Central memory CD8-positive, alpha-beta T cell (primary cell): ENCODE measurements around the gene GNL2.

ENCODE experiments used
- ATAC-seq: fragments of 150-1000 bp; cut with Tn5 transposase; replicated peaks from 2 replicates; pipeline ENCODE4 v1.10.0; 2022; ENCODE audit warnings: mild to moderate bottlenecking, moderate FRiP score, moderate number of reproducible peaks; ENCODE audit not compliant: poor library complexity, severe bottlenecking; ENCODE audit errors: extremely low read depth
- DNase-seq, 2 donors: peaks; one replicate each; pipeline ENCODE4 v3.0.0; 2021; ENCODE audit warnings: low spot score in 2 of 2
- H3K27ac Mint-ChIP-seq: one replicate; pipeline ENCODE4 v1.8.0; 2022; ENCODE audit warnings: low read depth, mild to moderate bottlenecking, moderate library complexity, mixed read lengths
- H3K27me3 Mint-ChIP-seq: one replicate; pipeline ENCODE4 v1.8.0; 2022; ENCODE audit warnings: mixed read lengths
- H3K36me3 Mint-ChIP-seq: one replicate; pipeline ENCODE4 v1.8.0; 2022; ENCODE audit warnings: mild to moderate bottlenecking, moderate library complexity, mixed read lengths; ENCODE audit not compliant: insufficient read depth
- H3K4me1 Mint-ChIP-seq: one replicate; pipeline ENCODE4 v1.8.0; 2022; ENCODE audit warnings: mixed read lengths
- H3K4me3 Mint-ChIP-seq: one replicate; pipeline ENCODE4 v1.8.0; 2022; ENCODE audit warnings: mild to moderate bottlenecking, moderate library complexity, mixed read lengths
- H3K9me3 Mint-ChIP-seq: one replicate; pipeline ENCODE4 v1.8.0; 2022; ENCODE audit warnings: mixed read lengths

Gene GNL2

DNA sequence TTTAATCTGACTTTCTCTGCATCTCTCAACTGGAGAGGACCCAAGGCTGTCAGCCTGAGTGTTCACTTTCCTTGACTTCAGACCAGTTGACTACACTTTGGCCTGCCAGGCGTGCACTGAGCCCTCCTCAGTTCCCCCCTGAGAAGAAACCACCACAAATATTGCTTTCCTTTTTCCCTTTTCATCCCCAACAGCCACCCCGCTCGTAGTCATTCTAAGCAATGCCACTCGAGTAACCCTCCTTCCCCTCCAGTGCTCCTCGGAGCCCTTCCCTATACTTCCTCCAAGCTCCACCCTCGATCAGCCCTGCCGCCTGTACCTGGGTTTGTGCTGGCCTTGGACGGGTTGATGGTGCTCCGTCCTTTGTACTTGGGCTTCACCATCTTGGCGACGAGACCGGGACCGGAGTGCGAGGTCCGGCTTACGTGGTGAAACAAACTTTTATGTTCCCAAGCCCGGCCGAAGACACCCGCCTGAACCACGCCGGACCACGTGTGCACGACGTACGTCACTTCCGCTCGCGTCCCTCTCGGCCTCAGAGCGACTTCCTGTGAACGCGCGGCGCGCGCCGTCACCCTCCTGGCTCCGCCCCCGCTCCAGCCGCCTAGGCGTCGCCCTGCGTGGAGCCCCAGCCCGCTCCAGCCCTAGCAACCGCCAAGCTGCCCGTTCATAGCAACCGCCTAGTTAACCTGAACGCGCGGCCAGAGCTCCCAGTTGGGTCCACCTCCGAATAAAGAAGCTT is at the start of gene GNL2:
Gene GNL2 (minus strand): TSS at position 498 of the 742 bp plus-strand sequence. CDS start 115 bp downstream, at position 383.
- peak; percentile 93 to 94 for DNase-seq
- peaks cover 25% of the 10 kb centered on the region for H3K36me3 Mint-ChIP-seq
- peak within 1 kb of the TSS; percentile 97 for H3K27ac Mint-ChIP-seq
- peak within 1 kb of the TSS; percentile 97 for H3K4me3 Mint-ChIP-seq
- peak; percentile 98 for ATAC-seq
- H3K9me3 Mint-ChIP-seq, result no peaks in the 10 kb centered on the region
- peaks cover 25% of the 10 kb centered on the region for H3K4me1 Mint-ChIP-seq
- H3K27me3 Mint-ChIP-seq, result no peaks in the 10 kb centered on the region

DNA sequence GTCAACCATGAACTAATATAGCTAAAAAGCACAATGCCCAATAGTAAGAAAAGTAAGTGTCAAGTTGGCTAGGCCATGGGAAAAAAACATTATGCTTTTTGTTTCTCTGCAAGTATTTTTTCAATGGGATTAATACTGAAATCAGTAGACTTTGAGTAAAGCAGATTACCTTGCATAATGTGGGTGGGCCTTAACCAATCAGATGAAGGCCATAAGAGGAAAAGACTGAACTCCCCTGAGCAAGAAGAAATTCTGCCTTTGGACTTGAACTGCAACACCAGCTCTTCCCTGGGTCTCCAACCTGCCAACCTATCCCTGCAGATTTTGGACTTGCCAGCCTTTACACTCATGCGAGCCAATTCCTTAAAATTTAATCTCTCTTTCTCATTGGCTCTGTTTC is 45.3 kb upstream of the GNL2 start:
- Mint-ChIP-seq H3K9me3 (no peaks in the 10 kb centered on the region), H3K27ac (no peak overlapping the region), H3K36me3 (no peaks in the 10 kb centered on the region), H3K27me3 (peaks cover 10% of the 10 kb centered on the region), H3K4me3 (no peak overlapping the region), H3K4me1 (no peaks in the 10 kb centered on the region)
- ATAC-seq, result no peak
- no peak for DNase-seq

GRCh38 chr1:37636435-37636834 is 40.7 kb upstream of the GNL2 start:
- H3K4me3 Mint-ChIP-seq, result no peak overlapping the region
- DNase-seq (no peak), ATAC-seq (no peak)
- H3K36me3 Mint-ChIP-seq, result peaks cover 1% of the 10 kb centered on the region
- no peaks in the 10 kb centered on the region for H3K9me3 Mint-ChIP-seq
- peaks cover 6% of the 10 kb centered on the region for H3K4me1 Mint-ChIP-seq
- no peak overlapping the region for H3K27ac Mint-ChIP-seq
- peaks cover 51% of the 10 kb centered on the region for H3K27me3 Mint-ChIP-seq

DNA sequence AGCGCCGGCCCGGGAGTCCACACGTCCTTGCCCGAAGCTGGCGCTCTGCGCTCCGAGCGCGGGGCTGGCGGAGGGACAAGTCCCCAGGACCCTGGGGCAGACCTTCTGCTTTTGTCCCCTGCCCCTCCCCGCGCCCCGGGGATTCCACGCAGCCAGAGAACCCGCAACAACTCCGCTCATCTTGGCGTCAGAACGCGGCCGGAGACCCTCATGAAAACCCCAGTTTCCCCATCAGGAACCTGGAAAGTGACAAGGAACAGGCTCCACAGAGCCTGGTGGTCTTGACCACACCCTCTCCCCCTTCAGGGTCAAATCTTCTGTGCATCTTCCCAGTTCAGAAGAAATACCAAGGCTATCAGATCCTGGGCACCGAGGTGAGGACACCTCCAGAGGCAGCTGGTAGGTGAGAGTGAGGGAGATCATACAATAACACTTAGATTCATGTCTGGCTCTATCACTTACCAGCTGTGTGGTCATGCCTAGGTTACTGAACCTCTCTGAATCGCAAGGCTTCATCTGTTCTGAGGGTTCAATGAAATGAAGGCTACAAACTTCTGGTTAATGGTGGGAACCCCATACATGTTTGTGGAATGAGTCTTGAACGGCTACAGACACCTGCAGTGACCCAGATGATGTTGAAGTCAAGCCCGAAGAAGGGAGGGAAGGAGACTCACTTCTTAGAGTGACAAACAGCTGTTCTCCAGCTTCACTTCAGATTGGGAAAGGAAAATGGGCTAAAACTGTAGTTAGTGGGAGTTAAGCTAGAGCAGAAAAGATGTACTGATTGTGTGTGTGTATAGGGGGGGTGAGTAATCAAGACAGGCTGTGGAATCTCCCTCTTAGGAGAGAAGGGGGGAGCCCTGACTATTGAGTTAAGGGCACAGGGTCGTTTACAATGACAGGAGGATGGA is 39.5 kb upstream of the GNL2 start:
- no peak for ATAC-seq
- H3K9me3 Mint-ChIP-seq, result no peaks in the 10 kb centered on the region
- H3K27ac Mint-ChIP-seq, result no peak overlapping the region
- H3K36me3 Mint-ChIP-seq, result peaks cover 1% of the 10 kb centered on the region
- peaks cover 6% of the 10 kb centered on the region for H3K4me1 Mint-ChIP-seq
- peaks cover 63% of the 10 kb centered on the region for H3K27me3 Mint-ChIP-seq
- H3K4me3 Mint-ChIP-seq, result no peak overlapping the region
- no peak for DNase-seq

- peaks cover 71% of the 10 kb centered on the region for H3K27me3 Mint-ChIP-seq
- peaks cover 1% of the 10 kb centered on the region for H3K36me3 Mint-ChIP-seq
- no peak within 1 kb of the TSS for H3K4me3 Mint-ChIP-seq
- DNase-seq (no peak), ATAC-seq (no peak)
- no peak within 1 kb of the TSS for H3K27ac Mint-ChIP-seq
- H3K4me1 Mint-ChIP-seq, result peaks cover 6% of the 10 kb centered on the region
- no peaks in the 10 kb centered on the region for H3K9me3 Mint-ChIP-seq
Observed at GRCh38 chr1:37634244-37634991, 38.7 kb upstream of the GNL2 start, which contains the start of gene RSPO1. Gene RSPO1 (minus strand): TSS chr1:37634892. CDS start chr1:37629661, 5,231 bp downstream.

GRCh38 chr1:37633938-37634243 is 38.2 kb upstream of the GNL2 start:
- H3K4me3 Mint-ChIP-seq, result no peak overlapping the region
- ATAC-seq, result no peak

GRCh38 chr1:37633040-37633937 is 37.6 kb upstream of the GNL2 start:
- Mint-ChIP-seq H3K27me3 (peaks cover 83% of the 10 kb centered on the region), H3K4me1 (peaks cover 6% of the 10 kb centered on the region), H3K27ac (no peak overlapping the region), H3K36me3 (peaks cover 1% of the 10 kb centered on the region), H3K9me3 (no peaks in the 10 kb centered on the region), H3K4me3 (no peak overlapping the region)
- DNase-seq, result no peak
- no peak for ATAC-seq

More at GRCh38 chr1:37633938-37634243, 38.2 kb upstream of the GNL2 start:
- Mint-ChIP-seq H3K36me3 (peaks cover 1% of the 10 kb centered on the region), H3K27ac (no peak overlapping the region), H3K4me1 (peaks cover 6% of the 10 kb centered on the region), H3K27me3 (peaks cover 77% of the 10 kb centered on the region), H3K9me3 (no peaks in the 10 kb centered on the region)
- no peak for DNase-seq

- Mint-ChIP-seq H3K27me3 (peaks cover 94% of the 10 kb centered on the region), H3K4me3 (no peak overlapping the region), H3K4me1 (peaks cover 6% of the 10 kb centered on the region), H3K9me3 (no peaks in the 10 kb centered on the region), H3K36me3 (peaks cover 1% of the 10 kb centered on the region), H3K27ac (no peak overlapping the region)
- no peak for ATAC-seq
- no peak for DNase-seq
Observed at GRCh38 chr1:37631036-37631435, 35.3 kb upstream of the GNL2 start.

GRCh38 chr1:37630426-37631028 is 34.8 kb upstream of the GNL2 start:
- Mint-ChIP-seq H3K4me3 (no peak overlapping the region), H3K4me1 (peaks cover 6% of the 10 kb centered on the region), H3K36me3 (peaks cover 1% of the 10 kb centered on the region), H3K9me3 (no peaks in the 10 kb centered on the region), H3K27ac (no peak overlapping the region), H3K27me3 (peaks cover 94% of the 10 kb centered on the region)
- ATAC-seq, result no peak
- DNase-seq, result no peak

GRCh38 chr1:37629726-37630425 is 34.1 kb upstream of the GNL2 start:
- Mint-ChIP-seq H3K9me3 (no peaks in the 10 kb centered on the region), H3K27ac (no peak overlapping the region), H3K27me3 (peaks cover 94% of the 10 kb centered on the region), H3K4me1 (peaks cover 6% of the 10 kb centered on the region), H3K36me3 (peaks cover 1% of the 10 kb centered on the region), H3K4me3 (no peak overlapping the region)
- ATAC-seq, result no peak
- no peak for DNase-seq

DNA sequence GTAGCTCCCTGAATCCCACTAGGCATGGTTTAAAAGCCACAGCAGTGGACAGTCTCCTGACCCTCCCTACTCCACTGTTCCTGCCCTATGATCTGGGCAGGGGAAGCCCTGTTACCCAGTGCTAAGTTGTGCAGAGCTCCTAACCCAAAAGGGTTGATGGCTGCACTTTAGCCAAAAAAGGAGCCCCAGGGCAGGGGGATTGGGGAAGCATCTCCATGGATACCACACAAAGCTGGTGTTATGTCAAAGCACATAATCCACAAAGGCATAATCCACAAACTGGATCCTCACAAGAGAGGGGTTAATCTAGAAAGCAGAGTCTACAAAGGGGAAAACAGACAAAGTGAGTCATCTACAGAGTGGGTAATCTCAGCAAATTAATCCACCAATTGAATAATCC is 33.3 kb upstream of the GNL2 start:
- H3K27ac Mint-ChIP-seq, result no peak overlapping the region
- DNase-seq (no peak), ATAC-seq (no peak)
- H3K4me1 Mint-ChIP-seq, result peaks cover 6% of the 10 kb centered on the region
- H3K4me3 Mint-ChIP-seq, result no peak overlapping the region
- no peaks in the 10 kb centered on the region for H3K9me3 Mint-ChIP-seq
- peaks cover 99% of the 10 kb centered on the region for H3K27me3 Mint-ChIP-seq
- H3K36me3 Mint-ChIP-seq, result peaks cover under 1% of the 10 kb centered on the region
